ENCODE results near the gene TPD52L2. TPM values are rescaled to one million over a fixed set of nuclear protein-coding genes. Genes with fewer than 3 reads are reported as not detected.

The TPD52L2 gene
- polyA plus RNA-seq, 2 of the 4 experiments (the other 2 are of a cell fraction), result 86.3 to 99.0 TPM

- ChIA-PET POLR2A (no interaction called here), CTCF (interaction anchor here (0.9 to 1.9 kb wide), 5 partner anchors 19 to 396 kb away, joined by 3 to 6 read pairs (median 4); partner anchors contain the start of gene TPD52L2)
- Histone ChIP-seq H3K4me3 (no peak overlapping the region), H3K9me3 (no peaks in the 10 kb centered on the region), H3K4me1 (no peaks in the 10 kb centered on the region), H3K4me2 (no peak overlapping the region), H3K27ac (no peak overlapping the region)
- 85% methylated on average over 5 of the region's 5 CpGs for WGBS (ENCODE audit: missing lambda C conversion rate)
- TF ChIP-seq PHF8 (IDR thresholded peaks at IDR 0.05; ENCODE audit: borderline replicate concordance, low read depth) (no peak), EHMT2 (IDR thresholded peaks at IDR 0.05; ENCODE audit: low read depth) (no peak), CBX2 (IDR thresholded peaks at IDR 0.05; ENCODE audit: borderline replicate concordance, low read depth) (no peak), ESRRA (IDR thresholded peaks at IDR 0.05; ENCODE audit: borderline replicate concordance, low read length) (no peak), SREBF2 (IDR thresholded peaks at IDR 0.05) (no peak), TFCP2L1 (CRISPR knock-in tag; IDR thresholded peaks at IDR 0.05) (no peak), RNF2 (IDR thresholded peaks at IDR 0.05; ENCODE audit: borderline replicate concordance, low read depth) (no peak), HEYL (CRISPR knock-in tag; IDR thresholded peaks at IDR 0.05) (no peak), HDAC2 (IDR thresholded peaks at IDR 0.05) (no peak), FOSL2 (IDR thresholded peaks at IDR 0.05) (no peak), FOSL2 (CRISPR knock-in tag; IDR thresholded peaks at IDR 0.05) (no peak), BCL3 (IDR thresholded peaks at IDR 0.05) (no peak), GATA3 (IDR thresholded peaks at IDR 0.05; ENCODE audit: borderline replicate concordance) (no peak), POLR2A (IDR thresholded peaks at IDR 0.05; ENCODE audit: low read length) (no peak), FOSB (CRISPR knock-in tag; IDR thresholded peaks at IDR 0.05) (no peak), EP300 (IDR thresholded peaks at IDR 0.05) (no peak)
- TF ChIP-seq, protein P1, sequence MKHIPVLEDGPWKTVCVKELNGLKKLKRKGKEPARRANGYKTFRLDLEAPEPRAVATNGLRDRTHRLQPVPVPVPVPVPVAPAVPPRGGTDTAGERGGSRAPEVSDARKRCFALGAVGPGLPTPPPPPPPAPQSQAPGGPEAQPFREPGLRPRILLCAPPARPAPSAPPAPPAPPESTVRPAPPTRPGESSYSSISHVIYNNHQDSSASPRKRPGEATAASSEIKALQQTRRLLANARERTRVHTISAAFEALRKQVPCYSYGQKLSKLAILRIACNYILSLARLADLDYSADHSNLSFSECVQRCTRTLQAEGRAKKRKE (CRISPR knock-in tag; IDR thresholded peaks at IDR 0.05; ENCODE audit: low read depth), result no peak
- TF ChIP-seq, protein P2, sequence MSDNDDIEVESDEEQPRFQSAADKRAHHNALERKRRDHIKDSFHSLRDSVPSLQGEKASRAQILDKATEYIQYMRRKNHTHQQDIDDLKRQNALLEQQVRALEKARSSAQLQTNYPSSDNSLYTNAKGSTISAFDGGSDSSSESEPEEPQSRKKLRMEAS (IDR thresholded peaks at IDR 0.05), result no peak
- TF ChIP-seq, protein P3, sequence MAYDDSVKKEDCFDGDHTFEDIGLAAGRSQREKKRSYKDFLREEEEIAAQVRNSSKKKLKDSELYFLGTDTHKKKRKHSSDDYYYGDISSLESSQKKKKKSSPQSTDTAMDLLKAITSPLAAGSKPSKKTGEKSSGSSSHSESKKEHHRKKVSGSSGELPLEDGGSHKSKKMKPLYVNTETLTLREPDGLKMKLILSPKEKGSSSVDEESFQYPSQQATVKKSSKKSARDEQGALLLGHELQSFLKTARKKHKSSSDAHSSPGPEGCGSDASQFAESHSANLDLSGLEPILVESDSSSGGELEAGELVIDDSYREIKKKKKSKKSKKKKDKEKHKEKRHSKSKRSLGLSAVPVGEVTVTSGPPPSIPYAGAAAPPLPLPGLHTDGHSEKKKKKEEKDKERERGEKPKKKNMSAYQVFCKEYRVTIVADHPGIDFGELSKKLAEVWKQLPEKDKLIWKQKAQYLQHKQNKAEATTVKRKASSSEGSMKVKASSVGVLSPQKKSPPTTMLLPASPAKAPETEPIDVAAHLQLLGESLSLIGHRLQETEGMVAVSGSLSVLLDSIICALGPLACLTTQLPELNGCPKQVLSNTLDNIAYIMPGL (CRISPR knock-in tag; IDR thresholded peaks at IDR 0.05; ENCODE audit: borderline replicate concordance), result no peak
- TF ChIP-seq, protein P4, sequence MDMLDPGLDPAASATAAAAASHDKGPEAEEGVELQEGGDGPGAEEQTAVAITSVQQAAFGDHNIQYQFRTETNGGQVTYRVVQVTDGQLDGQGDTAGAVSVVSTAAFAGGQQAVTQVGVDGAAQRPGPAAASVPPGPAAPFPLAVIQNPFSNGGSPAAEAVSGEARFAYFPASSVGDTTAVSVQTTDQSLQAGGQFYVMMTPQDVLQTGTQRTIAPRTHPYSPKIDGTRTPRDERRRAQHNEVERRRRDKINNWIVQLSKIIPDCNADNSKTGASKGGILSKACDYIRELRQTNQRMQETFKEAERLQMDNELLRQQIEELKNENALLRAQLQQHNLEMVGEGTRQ (IDR thresholded peaks at IDR 0.05), result no peak
- FAIRE-seq, result no peak
- no peak for DNase-seq (ENCODE audit: low read depth in 1 of 2, low spot score in 1 of 2)
- no peak for ATAC-seq
Measured at GRCh38 chr20:63933646-63934045, 68.6 kb downstream of the TPD52L2 start.

- ChIA-PET POLR2A (no interaction called here), CTCF (interaction anchor here (0.6 to 1.9 kb wide), 7 partner anchors 13 to 397 kb away, joined by 3 to 6 read pairs (median 3); partner anchors contain the start of gene TPD52L2)
- 91% methylated on average over 37 of the region's 37 CpGs for WGBS (ENCODE audit: missing lambda C conversion rate)
- no peak overlapping the region for H3K4me3 ChIP-seq
- FAIRE-seq, result no peak
- peak in 1 of 2 experiments; percentile 62; a peak in 3 of 6 replicates for ATAC-seq
- DNase-seq (ENCODE audit: low read depth in 1 of 2, low spot score in 1 of 2), result no peak
- no peaks in the 10 kb centered on the region for H3K9me3 ChIP-seq
- no peak overlapping the region for H3K27ac ChIP-seq
- H3K4me2 ChIP-seq, result no peak overlapping the region
- peak; percentile 3; the same call in 2 of the 3 replicates for TF ChIP-seq CTCF (IDR thresholded peaks at IDR 0.05)
- no peak for TF ChIP-seq SREBF2 (IDR thresholded peaks at IDR 0.05)
- no peaks in the 10 kb centered on the region for H3K4me1 ChIP-seq
Measured at GRCh38 chr20:63934271-63935068, 69.4 kb downstream of the TPD52L2 start.

Data from A549 (cell line).